GM18517 (cell line): ENCODE measurements around the gene DDX19B.
"Not testable (repeated sequence)": the region's sequence is repeated elsewhere in the genome, so short reads cannot be mapped to it uniquely, and the experiment has no call there.

ENCODE experiments used
- ATAC-seq: cut with Tn5 transposase; IDR thresholded peaks from one replicate; pipeline ENCODE4 v1.9.1; 2021; ENCODE audit warnings: mild to moderate bottlenecking, moderate library complexity; ENCODE audit not compliant: unreplicated experiment

The DDX19B gene

DNA sequence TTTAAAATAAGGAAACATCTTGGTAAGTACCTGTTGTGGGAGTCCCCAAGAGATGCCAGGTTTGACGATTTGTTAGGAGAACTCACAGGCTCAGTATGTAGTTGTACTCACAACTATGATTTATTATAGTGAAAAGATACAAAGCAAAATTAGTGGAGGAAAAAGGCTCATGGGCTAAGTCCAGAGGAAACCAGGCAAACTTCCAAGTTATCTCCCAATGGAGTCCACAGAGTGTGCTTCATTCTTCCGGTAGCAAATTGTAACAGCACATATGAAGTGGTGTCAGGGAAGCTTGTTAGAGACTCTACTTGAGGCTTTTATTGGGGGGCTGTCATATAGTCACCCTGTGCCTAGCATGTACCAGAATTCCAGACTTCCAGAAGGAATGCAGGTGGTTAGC lies 50.0 kb downstream of the DDX19B start:
- no peak for ATAC-seq

DNA sequence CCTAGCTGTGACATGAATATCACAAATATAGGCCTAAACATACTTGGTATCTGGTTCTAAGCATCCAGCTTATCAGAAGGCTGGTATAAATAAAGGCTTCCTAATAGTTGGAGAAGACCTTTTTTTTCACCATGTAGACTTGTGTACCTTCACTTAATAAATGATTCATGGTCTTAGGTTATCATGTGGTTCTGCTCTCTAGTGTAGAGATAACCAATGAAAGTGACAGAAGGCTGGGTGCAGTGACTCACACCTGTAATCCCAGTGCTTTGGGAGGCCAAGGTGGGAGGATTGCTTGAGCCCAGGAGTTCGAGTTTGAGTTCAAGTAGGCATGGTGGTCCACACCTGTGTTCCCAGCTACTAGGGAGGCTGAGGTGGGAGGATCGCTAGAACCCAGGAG lies 50.8 kb downstream of the DDX19B start:
- ATAC-seq = no peak

GRCh38 chr16:70359552-70359951 lies 60.6 kb downstream of the DDX19B start:
- no peak for ATAC-seq

DNA sequence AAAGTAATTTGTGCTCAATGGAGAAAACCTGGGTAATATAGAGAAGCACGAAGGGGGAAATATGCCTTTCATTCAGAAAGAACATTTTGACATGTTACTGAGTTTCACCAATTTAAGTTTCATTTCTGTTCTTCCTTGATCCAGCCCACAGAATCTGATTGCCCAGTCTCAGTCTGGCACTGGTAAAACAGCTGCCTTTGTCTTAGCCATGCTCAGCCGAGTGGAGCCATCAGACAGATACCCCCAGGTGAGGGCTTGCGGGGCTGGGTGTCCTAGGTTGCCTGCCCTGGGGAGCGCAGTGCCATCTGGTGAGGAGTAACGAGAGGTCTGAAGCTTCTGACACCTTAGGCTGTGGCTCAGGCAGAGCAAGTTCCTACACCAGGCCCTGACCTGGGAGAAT lies 65.4 kb downstream of the DDX19B start:
- no peak for ATAC-seq

DNA sequence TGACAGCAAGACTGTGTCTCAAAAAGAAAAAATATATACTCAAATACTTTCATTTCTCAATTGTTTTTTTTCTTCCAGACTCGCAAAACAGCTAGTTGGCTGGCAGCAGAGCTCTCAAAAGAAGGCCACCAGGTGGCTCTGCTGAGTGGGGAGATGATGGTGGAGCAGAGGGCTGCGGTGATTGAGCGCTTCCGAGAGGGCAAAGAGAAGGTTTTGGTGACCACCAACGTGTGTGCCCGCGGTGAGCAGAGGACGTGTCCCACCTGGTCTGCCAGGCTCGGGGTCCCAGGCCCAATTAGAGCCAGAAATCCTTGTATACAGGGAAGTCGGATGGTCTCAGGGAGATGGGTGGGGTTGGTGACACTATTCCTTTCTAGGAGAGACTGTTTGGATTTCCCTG lies 71.2 kb downstream of the DDX19B start:
- ATAC-seq = not testable (repeated sequence)

GRCh38 chr16:70370924-70371323 lies 71.9 kb downstream of the DDX19B start:
- no peak for ATAC-seq

DNA sequence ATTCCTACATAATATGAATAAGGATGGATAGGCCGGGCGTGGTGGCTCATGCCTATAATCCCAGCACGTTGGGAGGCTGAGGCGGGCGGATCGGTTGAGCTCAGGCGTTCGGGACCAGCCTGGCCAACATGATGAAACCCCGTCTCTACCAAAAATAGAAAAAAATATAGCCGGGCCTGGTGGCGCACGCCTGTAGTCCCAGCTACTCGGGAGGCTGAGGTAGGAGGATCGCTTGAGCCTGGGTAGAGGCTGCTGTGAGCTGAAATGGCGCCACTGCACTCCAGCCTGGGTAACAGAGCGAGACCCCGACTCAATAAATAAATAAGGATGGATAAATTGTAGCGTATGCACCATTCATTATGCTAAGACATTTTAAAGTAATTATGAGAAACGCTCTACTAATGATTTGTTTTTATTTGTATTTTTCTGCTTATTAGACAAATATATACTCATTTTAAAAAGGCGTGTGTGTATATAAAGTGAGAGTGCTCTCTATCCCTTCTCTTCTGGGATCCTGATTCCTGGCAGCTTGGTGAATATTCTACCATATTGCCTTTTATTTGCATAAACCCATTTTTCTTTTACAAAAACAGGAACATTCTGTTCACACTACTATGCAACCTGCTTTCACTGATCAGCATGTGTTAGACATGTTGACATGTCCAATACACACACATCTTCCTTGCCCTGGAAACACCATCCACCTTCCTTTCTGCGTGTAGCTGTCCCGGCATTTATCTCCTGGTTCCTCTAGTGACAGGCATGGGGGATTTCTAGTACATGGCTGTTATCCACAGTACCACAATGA lies 74.1 kb downstream of the DDX19B start:
- no peak for ATAC-seq

- ATAC-seq = no peak
Observed at GRCh38 chr16:70374213-70374612, 75.2 kb downstream of the DDX19B start.

DNA sequence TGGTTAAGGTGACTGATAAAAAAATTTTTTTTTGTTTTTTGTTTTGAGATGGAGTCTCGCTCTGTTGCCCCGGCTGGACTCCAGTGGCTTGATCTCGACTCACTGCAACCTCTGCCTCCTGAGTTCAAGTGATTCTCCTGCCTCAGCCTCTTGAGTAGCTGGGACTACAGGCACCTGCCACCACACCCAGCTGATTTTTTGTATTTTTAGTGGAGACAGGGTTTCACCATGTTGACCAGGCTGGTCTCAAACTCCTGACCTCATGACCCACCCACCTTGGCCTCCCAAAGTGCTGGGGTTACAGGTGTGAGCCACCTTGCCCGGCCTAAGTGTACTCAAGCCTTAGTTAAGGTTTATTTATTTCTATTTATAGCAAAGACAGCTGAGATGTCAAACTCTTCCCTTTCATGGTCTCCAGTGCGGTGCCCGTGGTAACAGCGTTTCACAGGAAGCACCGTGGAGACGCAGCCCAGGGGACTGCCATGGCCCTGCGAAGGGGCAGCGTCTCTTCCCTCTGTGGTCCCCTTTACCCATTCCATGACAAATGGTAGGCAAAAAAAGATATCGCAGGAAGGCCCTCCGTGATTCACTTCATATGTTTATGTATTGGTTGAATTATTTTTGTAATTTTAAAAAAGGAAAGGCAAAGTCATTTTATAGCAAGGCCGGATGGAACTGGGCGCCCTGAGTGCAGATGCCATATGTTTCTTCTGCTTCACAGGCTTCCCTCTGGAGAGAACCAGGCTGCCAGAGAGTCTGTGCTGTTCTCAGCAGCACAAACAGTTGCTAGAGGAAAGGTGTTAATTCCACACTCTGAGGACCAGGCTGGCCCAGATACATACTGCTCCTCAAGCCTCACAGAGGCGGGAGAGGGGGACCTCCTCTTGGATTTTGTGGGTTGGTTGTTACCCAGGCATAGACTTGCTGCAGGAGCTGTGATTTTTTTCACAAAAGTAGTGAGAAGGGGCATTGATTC lies 76.9 kb downstream of the DDX19B start:
- ATAC-seq = no peak

- ATAC-seq = no peak
Observed at GRCh38 chr16:70377782-70378181, 78.8 kb downstream of the DDX19B start.

DNA sequence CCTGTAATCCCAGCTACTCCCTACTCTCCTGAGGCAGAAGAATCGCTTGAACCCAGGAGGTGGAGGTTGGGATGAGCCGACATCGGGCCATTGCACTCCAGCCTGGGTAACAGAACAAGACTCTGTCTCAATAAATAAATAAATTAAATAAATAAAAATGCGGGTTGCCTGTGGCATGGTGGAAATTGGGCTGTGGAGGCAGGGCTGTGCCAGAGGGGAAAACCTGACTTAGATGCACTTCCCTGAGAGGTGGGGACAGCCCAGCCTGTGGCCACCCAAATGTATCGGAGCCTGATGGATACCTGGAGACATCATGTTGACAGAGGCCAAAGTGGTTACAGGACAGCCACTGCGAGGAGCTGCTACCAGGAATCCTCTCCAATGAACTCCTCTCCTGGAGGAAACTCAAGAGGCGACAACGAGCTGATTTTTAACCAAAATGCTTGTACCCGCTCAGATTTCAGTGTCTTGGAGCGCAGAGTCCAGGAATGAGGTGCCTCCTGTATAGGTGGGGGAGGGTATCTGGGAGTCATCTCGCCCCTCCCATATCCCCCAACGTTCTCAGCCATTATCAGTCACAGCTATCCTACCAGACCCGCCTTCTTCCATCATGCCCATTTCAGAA lies 80.0 kb downstream of the DDX19B start:
- ATAC-seq = no peak

DNA sequence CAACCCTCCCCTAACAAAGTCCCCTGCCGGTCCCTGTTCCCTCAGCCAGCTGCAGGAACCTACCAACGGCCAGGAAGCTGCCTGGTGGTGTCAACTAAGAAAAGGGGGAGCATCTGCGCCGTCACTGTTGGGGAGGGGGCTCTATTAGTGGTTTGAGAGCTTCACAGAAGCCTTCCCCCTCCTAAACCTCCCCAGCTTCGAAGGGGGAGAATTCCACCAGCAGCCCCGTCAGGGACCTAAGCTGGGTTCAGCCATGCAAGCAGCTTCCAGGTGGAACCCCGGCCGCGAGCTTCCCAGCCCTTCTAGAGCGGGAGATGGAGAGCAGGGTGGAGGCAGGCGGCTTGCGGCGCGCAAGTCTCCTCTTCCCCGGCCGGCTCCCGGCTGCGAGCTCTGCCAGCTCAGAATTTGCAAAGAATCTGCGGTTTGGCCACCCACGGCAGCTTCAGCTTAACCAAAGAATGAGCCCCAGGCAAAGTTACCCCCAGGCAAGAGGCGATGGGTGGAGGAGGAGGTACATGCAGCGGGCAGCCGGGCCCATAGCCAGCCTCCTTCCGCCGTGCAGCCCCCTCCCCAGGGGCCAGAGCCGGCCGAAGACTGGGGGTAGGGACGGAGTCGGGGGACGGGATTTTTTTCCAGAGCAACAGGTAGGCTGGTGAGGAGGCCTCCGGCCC lies 81.4 kb downstream of the DDX19B start:
- ATAC-seq = peak; percentile 18

- ATAC-seq = peak; percentile 89
Observed at GRCh38 chr16:70380919-70381603, 82.1 kb downstream of the DDX19B start.

DNA sequence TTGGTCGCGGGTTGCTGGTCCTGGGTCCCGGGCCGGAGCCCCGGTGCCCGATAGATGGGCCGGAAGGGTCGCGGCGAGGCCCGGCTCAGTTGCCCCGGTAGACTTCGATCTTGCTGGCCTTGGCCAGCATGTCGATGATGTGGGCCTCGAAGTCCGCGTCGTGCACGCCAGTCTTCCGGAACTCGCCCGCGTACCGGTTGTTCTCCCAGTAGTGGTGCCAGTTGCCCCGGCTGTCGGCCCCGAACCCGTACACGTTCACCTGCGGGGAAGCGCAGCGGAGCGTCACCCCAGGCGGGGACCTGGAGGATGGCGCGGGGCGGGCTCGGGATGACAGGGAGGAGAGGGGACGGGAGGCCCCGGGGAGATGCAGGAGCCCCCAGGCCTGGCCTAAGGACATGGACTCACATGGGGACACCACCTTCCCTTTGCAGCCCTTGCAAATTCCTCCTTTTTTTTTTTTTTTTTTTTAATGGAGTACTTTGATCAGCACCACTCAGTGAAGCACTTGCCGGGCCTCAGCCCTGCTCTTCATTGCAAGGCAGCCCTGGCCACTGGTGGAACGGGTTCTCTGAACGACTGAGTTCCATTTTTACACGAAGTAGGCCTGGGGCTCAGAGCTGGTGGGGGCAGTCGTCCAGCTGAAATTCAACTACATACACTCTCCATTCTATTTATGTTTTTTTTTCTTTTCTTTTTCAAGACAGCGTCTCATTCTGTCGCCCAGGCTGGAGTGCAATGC lies 82.8 kb downstream of the DDX19B start:
- no peak for ATAC-seq

- ATAC-seq = no peak
Observed at GRCh38 chr16:70383421-70383960, 84.5 kb downstream of the DDX19B start.
